ENCODE measurements around the gene TASL. TPM values are rescaled to one million over a fixed set of nuclear protein-coding genes. Genes with fewer than 3 reads are reported as not detected.
A peak's percentile ranks its signal among the peaks of the same experiment; 100 is the strongest.

TASL gene
- total RNA-seq, 1 experiment from 2014 or later = not detected

DNA sequence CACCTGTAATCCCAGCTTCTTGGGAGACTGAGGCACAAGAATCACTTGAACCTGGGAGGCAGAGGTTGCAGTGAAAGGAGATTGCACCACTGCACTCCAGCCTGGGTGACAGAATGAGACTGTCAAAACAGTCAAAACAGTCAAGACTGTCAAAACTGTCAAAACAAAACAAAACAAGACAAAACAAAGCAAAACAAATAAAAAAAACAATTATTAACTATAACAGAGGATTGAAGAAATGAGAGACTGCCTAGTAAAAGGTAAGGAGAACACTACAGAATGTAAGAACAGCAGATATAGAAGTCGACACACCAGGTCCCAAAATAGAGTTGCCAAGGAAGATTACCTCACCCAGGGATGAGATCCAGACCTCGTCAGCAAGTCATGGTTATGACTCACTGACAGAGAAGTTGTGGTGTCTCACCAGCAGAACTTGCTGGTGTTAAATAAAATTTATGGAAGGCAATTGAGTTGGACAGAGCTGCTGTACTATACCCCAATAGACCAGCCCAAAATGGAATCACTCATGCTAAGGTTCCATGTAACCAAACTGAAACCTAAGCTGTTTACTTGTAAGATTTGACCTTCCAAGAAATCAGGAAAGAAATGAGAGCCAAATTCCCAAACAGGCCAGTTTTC lies 43.5 kb upstream of the TASL start:
- H2AFZ ChIP-seq = no peak overlapping the region
- DNase-seq = peak; percentile 1 to 52
- H3K27me3 ChIP-seq (ENCODE audit: insufficient read depth, low read depth) = no peaks in the 10 kb centered on the region
- no peaks in the 10 kb centered on the region for H3K36me3 ChIP-seq (ENCODE audit: low read depth)
- no peak for TF ChIP-seq EZH2 (IDR thresholded peaks at IDR 0.05; ENCODE audit: low read depth)
- TF ChIP-seq, protein P1, sequence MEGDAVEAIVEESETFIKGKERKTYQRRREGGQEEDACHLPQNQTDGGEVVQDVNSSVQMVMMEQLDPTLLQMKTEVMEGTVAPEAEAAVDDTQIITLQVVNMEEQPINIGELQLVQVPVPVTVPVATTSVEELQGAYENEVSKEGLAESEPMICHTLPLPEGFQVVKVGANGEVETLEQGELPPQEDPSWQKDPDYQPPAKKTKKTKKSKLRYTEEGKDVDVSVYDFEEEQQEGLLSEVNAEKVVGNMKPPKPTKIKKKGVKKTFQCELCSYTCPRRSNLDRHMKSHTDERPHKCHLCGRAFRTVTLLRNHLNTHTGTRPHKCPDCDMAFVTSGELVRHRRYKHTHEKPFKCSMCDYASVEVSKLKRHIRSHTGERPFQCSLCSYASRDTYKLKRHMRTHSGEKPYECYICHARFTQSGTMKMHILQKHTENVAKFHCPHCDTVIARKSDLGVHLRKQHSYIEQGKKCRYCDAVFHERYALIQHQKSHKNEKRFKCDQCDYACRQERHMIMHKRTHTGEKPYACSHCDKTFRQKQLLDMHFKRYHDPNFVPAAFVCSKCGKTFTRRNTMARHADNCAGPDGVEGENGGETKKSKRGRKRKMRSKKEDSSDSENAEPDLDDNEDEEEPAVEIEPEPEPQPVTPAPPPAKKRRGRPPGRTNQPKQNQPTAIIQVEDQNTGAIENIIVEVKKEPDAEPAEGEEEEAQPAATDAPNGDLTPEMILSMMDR (conservative IDR thresholded peaks at IDR 0.05) = no peak
- POLR2A ChIA-PET (ENCODE audit: unreplicated experiment) = no interaction called here
- no peaks in the 10 kb centered on the region for H3K9me3 ChIP-seq (ENCODE audit: insufficient read depth, low read depth)
- no peaks in the 10 kb centered on the region for H3K9me2 ChIP-seq (ENCODE audit: insufficient read depth)
- H3K4me2 ChIP-seq = peak overlapping the region; percentile 40; the same call in 1 of the 2 replicates
- no TSS peak for BruUV-seq (replicated peaks)
- 0 out of 2 replicates have a peak, but pooled peaks cover 3% of the 10 kb centered on the region for H3K4me1 ChIP-seq (replicated peaks; ENCODE audit: insufficient read depth)
- intact Hi-C loops (cut with micrococcal nuclease; ENCODE audit: unreplicated experiment) = no loop called here
- H3K79me2 ChIP-seq (ENCODE audit: low read depth) = no peaks in the 10 kb centered on the region
- H3F3A ChIP-seq (ENCODE audit: insufficient read depth, low read depth) = no peaks in the 10 kb centered on the region
- CTCF ChIA-PET = no interaction called here
- no peak overlapping the region for H3K4me3 ChIP-seq
- H4K20me1 ChIP-seq (ENCODE audit: insufficient read depth) = no peaks in the 10 kb centered on the region
- H3K27ac ChIP-seq = no peak overlapping the region

DNA sequence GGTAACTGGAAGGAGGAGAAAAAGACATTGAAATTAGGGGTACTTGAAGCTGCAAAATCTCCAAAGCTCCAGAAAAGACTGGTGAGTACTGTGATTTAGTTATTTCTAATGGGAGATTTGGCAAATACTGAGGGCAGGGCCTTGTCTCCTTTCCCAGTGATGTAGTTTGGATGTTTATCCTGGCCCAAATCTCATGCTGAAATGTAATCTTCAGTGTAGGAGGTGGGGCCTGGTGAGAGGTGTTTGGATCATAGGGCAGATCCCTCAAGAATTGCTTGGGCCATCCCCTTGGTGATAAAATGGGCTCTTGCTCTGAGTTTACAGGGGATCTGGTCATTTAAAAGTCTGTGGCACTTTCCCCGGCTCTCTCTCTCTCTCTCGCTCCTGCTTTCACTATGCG lies 42.6 kb upstream of the TASL start:
- no peak overlapping the region for H2AFZ ChIP-seq
- H3K4me2 ChIP-seq = no peak overlapping the region
- intact Hi-C loops (cut with micrococcal nuclease; ENCODE audit: unreplicated experiment) = no loop called here
- H3K9me2 ChIP-seq (ENCODE audit: insufficient read depth) = no peaks in the 10 kb centered on the region
- no peaks in the 10 kb centered on the region for H4K20me1 ChIP-seq (ENCODE audit: insufficient read depth)
- POLR2A ChIA-PET (ENCODE audit: unreplicated experiment) = no interaction called here
- no peaks in the 10 kb centered on the region for H3K79me2 ChIP-seq (ENCODE audit: low read depth)
- no peaks in the 10 kb centered on the region for H3F3A ChIP-seq (ENCODE audit: insufficient read depth, low read depth)
- H3K9me3 ChIP-seq (ENCODE audit: insufficient read depth, low read depth) = no peaks in the 10 kb centered on the region
- 0 out of 2 replicates have a peak, but pooled peaks cover 3% of the 10 kb centered on the region for H3K4me1 ChIP-seq (replicated peaks; ENCODE audit: insufficient read depth)
- no peak overlapping the region for H3K27ac ChIP-seq
- H3K36me3 ChIP-seq (ENCODE audit: low read depth) = no peaks in the 10 kb centered on the region
- TF ChIP-seq EZH2 (IDR thresholded peaks at IDR 0.05; ENCODE audit: low read depth) = no peak
- TF ChIP-seq, protein P1 (conservative IDR thresholded peaks at IDR 0.05) = no peak
- CTCF ChIA-PET = no interaction called here
- DNase-seq = no peak
- no TSS peak for BruUV-seq (replicated peaks)
- H3K27me3 ChIP-seq (ENCODE audit: insufficient read depth, low read depth) = no peaks in the 10 kb centered on the region
- no peak overlapping the region for H3K4me3 ChIP-seq

DNA sequence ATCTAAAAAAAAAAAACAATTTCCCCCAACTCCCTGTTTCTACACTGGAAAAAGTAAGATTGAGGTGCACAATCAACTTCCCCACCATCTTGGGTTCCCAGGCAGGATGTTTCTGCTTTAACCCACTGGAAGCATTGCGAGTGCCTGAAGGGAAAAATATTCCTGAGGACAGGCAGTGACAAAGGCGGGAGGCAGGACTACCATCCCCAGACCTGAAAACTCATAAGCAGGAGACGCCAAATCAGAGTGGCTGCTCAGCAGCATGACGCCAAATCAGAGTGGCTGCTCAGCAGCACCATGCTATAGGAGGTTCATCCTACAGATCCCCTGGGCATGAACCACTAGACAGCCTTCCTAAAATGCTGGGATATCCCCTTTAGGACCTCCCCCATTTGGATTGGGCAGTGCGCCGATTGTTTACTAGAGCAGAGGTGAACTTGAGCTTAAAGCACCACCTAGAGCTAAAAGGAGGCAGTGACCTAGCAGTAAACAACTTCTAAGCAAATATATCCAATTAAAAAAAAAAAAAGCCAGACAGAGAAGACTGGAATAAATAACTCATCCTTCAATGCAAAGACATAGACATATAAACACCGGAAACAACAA lies 40.7 kb upstream of the TASL start:
- Histone ChIP-seq H3K27ac (no peak overlapping the region), H3K4me2 (no peak overlapping the region), H2AFZ (no peak overlapping the region), H3K27me3 (ENCODE audit: insufficient read depth, low read depth) (no peaks in the 10 kb centered on the region), H3K36me3 (ENCODE audit: low read depth) (no peaks in the 10 kb centered on the region), H3K4me3 (no peak overlapping the region), H3F3A (ENCODE audit: insufficient read depth, low read depth) (no peaks in the 10 kb centered on the region), H3K9me3 (ENCODE audit: insufficient read depth, low read depth) (no peaks in the 10 kb centered on the region), H3K9me2 (ENCODE audit: insufficient read depth) (no peaks in the 10 kb centered on the region), H3K4me1 (replicated peaks; ENCODE audit: insufficient read depth) (0 out of 2 replicates have a peak, but pooled peaks cover 3% of the 10 kb centered on the region), H3K79me2 (ENCODE audit: low read depth) (no peaks in the 10 kb centered on the region), H4K20me1 (ENCODE audit: insufficient read depth) (no peaks in the 10 kb centered on the region)
- ChIA-PET CTCF (no interaction called here), POLR2A (ENCODE audit: unreplicated experiment) (no interaction called here)
- TF ChIP-seq, protein P1 (conservative IDR thresholded peaks at IDR 0.05) = no peak
- TF ChIP-seq EZH2 (IDR thresholded peaks at IDR 0.05; ENCODE audit: low read depth) = no peak
- DNase-seq = no peak
- intact Hi-C loops (cut with micrococcal nuclease; ENCODE audit: unreplicated experiment) = no loop called here
- no TSS peak for BruUV-seq (replicated peaks)
